Type B pancreatic cell (in vitro differentiated cells): ENCODE data around the gene DAAM2. TPM values are rescaled to one million over a fixed set of nuclear protein-coding genes. Genes with fewer than 3 reads are reported as not detected.

Experiments used
- DNase-seq: peaks from one replicate; pipeline ENCODE4 v3.0.0; 2021; ENCODE audit warnings: mixed read lengths; ENCODE audit not compliant: unreplicated experiment; ENCODE audit errors: extremely low spot score
- H3K27ac Mint-ChIP-seq: 2 replicates; pipeline ENCODE4 v1.8.0; 2021; ENCODE audit warnings: mild to moderate bottlenecking, mixed read lengths
- H3K27me3 Mint-ChIP-seq: 2 replicates; pipeline ENCODE4 v1.8.0; 2021; ENCODE audit warnings: mixed read lengths
- H3K36me3 Mint-ChIP-seq: 2 replicates; pipeline ENCODE4 v1.8.0; 2021; ENCODE audit warnings: mixed read lengths
- H3K4me1 Mint-ChIP-seq: one replicate; pipeline ENCODE4 v1.8.0; 2021; ENCODE audit warnings: mixed read lengths; ENCODE audit not compliant: unreplicated experiment
- H3K4me3 Mint-ChIP-seq: 2 replicates; pipeline ENCODE4 v1.8.0; 2021; ENCODE audit warnings: mild to moderate bottlenecking, mixed read lengths
- H3K9me3 Mint-ChIP-seq: 2 replicates; pipeline ENCODE4 v1.8.0; 2021; ENCODE audit warnings: mixed read lengths
- total RNA-seq: library from RNA; stranded (reverse); gene quantifications from 2 replicates; pipeline ENCODE4 v1.2.1, GENCODE V29; 2021; ENCODE audit warnings: low replicate concordance
- TF ChIP-seq, protein P1 (sequence below): fragments of 200-600 bp; sonication (generic); conservative IDR thresholded peaks from 2 replicates; pipeline ENCODE4 v1.5.0; 2021; ENCODE audit warnings: antibody characterized with exemption, mild to moderate bottlenecking

DAAM2 gene
- total RNA-seq, 1 donor from 2014 or later, result 22.6 TPM

DNA sequence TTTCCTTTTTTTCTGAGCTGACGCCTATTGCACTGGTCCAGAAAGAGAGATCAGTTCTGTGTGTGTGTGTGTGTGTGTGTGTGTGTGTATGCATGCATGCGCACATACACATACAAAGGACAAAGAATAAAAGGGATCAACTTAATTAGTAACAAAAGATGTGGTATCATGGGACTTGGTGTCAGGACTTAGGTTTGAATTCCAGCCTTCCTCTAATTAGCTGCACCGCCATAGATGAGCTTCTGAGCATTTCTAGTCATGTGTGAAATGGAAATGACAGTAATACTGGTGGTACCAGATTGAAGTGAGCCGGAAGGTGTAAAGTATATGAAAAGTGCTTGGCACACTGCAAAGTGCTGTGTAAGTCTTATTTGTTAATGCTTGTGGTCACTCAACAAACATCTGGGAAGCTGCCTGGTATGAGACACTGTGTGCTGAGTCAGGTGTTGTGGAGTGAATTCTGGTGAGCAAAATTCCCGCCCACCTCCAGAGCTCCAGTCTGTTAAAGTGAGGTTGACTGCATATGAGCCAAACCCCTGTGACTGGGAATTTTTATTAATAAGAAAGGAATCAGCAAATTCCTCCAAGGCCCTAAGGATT lies 12.4 kb downstream of the DAAM2 start:
- H3K4me3 Mint-ChIP-seq, result no peak overlapping the region
- H3K4me1 Mint-ChIP-seq, result peaks cover 54% of the 10 kb centered on the region
- TF ChIP-seq, protein P1, sequence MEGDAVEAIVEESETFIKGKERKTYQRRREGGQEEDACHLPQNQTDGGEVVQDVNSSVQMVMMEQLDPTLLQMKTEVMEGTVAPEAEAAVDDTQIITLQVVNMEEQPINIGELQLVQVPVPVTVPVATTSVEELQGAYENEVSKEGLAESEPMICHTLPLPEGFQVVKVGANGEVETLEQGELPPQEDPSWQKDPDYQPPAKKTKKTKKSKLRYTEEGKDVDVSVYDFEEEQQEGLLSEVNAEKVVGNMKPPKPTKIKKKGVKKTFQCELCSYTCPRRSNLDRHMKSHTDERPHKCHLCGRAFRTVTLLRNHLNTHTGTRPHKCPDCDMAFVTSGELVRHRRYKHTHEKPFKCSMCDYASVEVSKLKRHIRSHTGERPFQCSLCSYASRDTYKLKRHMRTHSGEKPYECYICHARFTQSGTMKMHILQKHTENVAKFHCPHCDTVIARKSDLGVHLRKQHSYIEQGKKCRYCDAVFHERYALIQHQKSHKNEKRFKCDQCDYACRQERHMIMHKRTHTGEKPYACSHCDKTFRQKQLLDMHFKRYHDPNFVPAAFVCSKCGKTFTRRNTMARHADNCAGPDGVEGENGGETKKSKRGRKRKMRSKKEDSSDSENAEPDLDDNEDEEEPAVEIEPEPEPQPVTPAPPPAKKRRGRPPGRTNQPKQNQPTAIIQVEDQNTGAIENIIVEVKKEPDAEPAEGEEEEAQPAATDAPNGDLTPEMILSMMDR, result no peak
- no peak overlapping the region for H3K27ac Mint-ChIP-seq
- no peaks in the 10 kb centered on the region for H3K27me3 Mint-ChIP-seq
- H3K36me3 Mint-ChIP-seq, result no peaks in the 10 kb centered on the region
- no peak for DNase-seq
- H3K9me3 Mint-ChIP-seq, result no peaks in the 10 kb centered on the region

DNA sequence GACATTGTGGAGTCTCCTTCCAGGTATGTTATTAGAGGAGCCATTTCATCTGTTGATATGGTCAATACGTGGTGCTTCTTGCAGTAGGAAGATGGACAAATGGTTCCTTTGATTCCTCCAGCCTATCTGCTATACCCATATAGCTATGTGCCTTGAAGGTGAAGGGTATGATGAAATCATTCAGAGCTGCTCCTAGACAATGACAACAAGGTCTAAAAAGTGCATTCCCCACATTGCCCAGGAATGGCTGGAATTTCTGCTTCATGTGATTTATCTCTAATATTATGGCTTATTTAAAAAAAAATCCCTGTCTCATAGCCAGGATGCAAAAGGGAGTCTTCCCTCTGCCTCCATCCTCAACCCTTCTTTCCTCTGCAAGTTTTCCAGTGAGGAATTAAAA lies 14.1 kb downstream of the DAAM2 start:
- H3K9me3 Mint-ChIP-seq, result no peaks in the 10 kb centered on the region
- H3K4me1 Mint-ChIP-seq, result peaks cover 49% of the 10 kb centered on the region
- no peak overlapping the region for H3K4me3 Mint-ChIP-seq
- H3K27ac Mint-ChIP-seq, result no peak overlapping the region
- H3K27me3 Mint-ChIP-seq, result peaks cover 3% of the 10 kb centered on the region
- no peak for DNase-seq
- TF ChIP-seq, protein P1, result no peak
- peaks cover 3% of the 10 kb centered on the region for H3K36me3 Mint-ChIP-seq

DNA sequence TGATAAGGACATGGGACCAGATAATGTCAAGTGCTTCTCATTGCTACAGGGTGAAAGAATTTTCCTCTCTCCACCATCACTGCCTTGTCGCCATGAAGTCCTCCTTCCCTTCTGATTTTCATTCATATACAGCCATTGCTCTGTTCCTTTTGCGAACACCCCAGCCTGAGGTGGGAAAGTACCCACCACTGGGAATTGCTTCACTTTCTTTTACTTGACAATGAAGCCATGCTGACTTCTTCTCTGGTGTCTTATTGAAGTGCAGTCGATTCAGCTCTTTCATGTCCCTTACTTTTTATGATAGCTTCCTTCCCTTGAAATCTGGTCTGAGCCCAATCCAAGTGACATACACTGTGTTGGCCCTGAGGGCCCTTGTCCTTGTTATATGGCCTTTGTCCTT lies 16.2 kb downstream of the DAAM2 start:
- no peaks in the 10 kb centered on the region for H3K9me3 Mint-ChIP-seq
- no peak for DNase-seq
- TF ChIP-seq, protein P1, result no peak
- no peak overlapping the region for H3K4me3 Mint-ChIP-seq
- H3K27me3 Mint-ChIP-seq, result peaks cover 3% of the 10 kb centered on the region
- peaks cover 3% of the 10 kb centered on the region for H3K36me3 Mint-ChIP-seq
- H3K27ac Mint-ChIP-seq, result no peak overlapping the region
- H3K4me1 Mint-ChIP-seq, result peaks cover 50% of the 10 kb centered on the region

DNA sequence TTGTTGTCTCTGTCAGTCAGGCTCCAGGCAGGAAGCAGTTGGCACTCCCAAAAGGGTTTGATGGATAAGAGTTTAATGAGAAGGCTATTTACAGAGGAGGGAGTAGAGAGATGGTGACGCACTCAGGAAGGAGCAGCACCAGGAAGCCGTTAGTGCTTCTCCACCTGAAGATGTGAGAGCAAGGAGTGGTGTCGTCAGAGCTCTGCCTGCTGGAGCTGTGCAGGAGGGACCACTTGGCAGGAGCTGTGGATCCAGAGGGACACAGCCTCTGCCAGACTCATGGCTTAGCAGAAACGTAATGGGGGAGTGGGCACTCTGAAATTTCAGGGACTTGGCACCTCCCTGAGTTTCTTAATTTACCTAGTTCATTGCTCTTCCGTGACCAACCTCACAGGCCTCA lies 16.8 kb downstream of the DAAM2 start:
- Mint-ChIP-seq H3K36me3 (peaks cover 3% of the 10 kb centered on the region), H3K4me1 (peaks cover 43% of the 10 kb centered on the region), H3K27ac (no peak overlapping the region)

DNA sequence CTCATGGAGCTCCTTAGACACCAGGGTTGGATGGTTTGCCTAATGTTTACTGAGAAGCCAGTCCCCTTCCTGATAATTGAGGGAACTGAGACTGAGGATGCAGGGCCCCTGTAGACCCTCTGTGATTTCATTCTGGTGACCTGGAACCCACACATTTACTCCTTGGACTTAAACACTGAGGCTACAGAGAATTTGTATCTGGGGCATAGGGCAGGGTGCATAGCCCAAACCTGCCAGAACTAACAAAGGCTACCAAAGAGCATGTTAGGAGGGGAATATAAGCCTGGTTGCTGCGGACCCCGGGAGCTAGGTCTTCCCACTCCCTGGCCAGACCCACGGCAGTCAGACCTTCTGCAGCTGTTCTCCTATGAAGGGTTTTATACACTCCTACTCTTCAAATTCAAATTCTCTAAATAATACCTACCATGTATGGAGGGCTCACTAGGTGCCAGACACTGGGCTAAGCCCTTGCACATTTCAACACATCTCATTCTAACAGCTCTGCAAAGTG lies 19.7 kb downstream of the DAAM2 start:
- Mint-ChIP-seq H3K36me3 (peaks cover 6% of the 10 kb centered on the region), H3K4me1 (peaks cover 33% of the 10 kb centered on the region), H3K4me3 (no peak overlapping the region), H3K27me3 (peaks cover 3% of the 10 kb centered on the region), H3K9me3 (no peaks in the 10 kb centered on the region), H3K27ac (peak overlapping the region; percentile 37)
- TF ChIP-seq, protein P1, result no peak
- DNase-seq, result no peak

More for the DNA sequence above, 16.8 kb downstream of the DAAM2 start:
- H3K9me3 Mint-ChIP-seq, result no peaks in the 10 kb centered on the region
- DNase-seq, result no peak
- H3K27me3 Mint-ChIP-seq, result peaks cover 3% of the 10 kb centered on the region
- TF ChIP-seq, protein P1, result no peak
- no peak overlapping the region for H3K4me3 Mint-ChIP-seq

DNA sequence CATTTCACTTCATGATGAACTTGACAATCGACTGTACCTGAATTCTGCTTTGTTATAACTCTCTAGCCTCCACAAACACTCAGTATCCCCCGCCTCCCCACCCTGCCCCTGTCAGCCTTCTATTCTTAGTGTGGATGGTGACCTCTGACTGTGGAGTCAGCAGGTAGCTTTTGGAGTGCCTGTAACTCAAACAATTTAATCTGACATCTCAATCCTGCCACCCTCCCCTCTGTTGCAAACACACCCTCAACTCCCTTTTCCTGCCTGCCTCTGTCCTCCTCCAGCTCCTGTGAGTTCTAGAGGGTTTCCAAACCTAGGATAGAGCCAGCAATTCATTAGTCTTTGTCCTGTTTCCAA lies 20.3 kb downstream of the DAAM2 start:
- H3K27ac Mint-ChIP-seq, result peak overlapping the region; percentile 57
- H3K9me3 Mint-ChIP-seq, result no peaks in the 10 kb centered on the region
- H3K4me1 Mint-ChIP-seq, result peaks cover 33% of the 10 kb centered on the region
- H3K27me3 Mint-ChIP-seq, result peaks cover 3% of the 10 kb centered on the region
- DNase-seq, result no peak
- peak overlapping the region; percentile 2 for H3K4me3 Mint-ChIP-seq
- peaks cover 6% of the 10 kb centered on the region for H3K36me3 Mint-ChIP-seq
- TF ChIP-seq, protein P1, result no peak
